Measurements from ENCODE around the gene FEM1B.

DNA sequence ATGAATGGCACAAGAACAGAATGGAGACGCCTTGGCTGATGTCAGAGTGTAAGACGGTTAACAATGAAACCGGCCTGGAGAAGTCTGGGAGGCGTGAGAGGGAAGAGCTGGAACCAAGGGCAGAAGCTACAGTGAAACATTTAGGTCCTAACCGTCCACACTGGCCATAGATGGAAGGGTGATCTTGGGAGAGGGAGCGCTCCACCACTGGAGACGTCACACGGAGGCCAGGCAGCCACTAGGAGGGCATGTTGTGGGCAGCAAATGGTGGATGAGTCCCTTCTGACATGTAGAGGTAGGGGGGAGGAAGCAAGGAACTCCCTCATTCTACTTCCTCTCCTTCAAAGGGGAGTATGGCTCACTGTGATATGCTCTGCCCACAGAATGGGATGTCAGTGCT is 23.8 kb downstream of the FEM1B start:
- TF ChIP-seq, protein P1, sequence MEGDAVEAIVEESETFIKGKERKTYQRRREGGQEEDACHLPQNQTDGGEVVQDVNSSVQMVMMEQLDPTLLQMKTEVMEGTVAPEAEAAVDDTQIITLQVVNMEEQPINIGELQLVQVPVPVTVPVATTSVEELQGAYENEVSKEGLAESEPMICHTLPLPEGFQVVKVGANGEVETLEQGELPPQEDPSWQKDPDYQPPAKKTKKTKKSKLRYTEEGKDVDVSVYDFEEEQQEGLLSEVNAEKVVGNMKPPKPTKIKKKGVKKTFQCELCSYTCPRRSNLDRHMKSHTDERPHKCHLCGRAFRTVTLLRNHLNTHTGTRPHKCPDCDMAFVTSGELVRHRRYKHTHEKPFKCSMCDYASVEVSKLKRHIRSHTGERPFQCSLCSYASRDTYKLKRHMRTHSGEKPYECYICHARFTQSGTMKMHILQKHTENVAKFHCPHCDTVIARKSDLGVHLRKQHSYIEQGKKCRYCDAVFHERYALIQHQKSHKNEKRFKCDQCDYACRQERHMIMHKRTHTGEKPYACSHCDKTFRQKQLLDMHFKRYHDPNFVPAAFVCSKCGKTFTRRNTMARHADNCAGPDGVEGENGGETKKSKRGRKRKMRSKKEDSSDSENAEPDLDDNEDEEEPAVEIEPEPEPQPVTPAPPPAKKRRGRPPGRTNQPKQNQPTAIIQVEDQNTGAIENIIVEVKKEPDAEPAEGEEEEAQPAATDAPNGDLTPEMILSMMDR (IDR thresholded peaks at IDR 0.05) = no peak
- TF ChIP-seq ZFX (IDR thresholded peaks at IDR 0.05; ENCODE audit: borderline replicate concordance) = no peak

Data from 22Rv1 (cell line).